ENCODE measurements around the gene RFPL3.
"Not testable (repeated sequence)": the region's sequence is repeated elsewhere in the genome, so short reads cannot be mapped to it uniquely, and the experiment has no call there.

The RFPL3 gene

GRCh38 chr22:32348031-32348611, 9.5 kb upstream of the RFPL3 start:
- no peak overlapping the region for H3K9ac ChIP-seq
- TF ChIP-seq Cebpa-rat (IDR thresholded peaks at IDR 0.05): no peak
- H3K36me3 ChIP-seq: no peaks in the 10 kb centered on the region

DNA sequence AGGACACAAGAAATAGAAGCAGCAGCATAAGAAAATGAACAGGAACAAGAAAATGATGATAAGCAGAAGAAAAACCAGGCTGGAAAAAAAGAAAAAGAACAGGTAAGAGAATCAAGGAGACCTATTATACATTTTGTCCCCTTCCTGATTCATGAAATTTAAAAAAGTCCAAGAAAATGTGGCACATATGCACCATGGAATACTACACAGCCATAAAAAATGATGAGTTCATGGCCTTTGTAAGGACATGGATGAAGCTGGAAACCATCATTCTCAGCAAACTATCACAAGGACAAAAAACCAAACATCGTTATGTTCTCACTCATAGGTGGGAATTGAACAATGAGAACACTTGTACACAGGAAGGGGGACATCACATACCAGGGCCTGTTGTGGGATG, 5.8 kb upstream of the RFPL3 start:
- not testable (repeated sequence) for H3K4me1 ChIP-seq, H3K27ac ChIP-seq, H3K9ac ChIP-seq, H4K20me1 ChIP-seq, H3K27me3 ChIP-seq, H3K36me3 ChIP-seq, H3K4me2 ChIP-seq, H3K4me3 ChIP-seq
- peaks cover 0 to 29% (median 18%) of the 10 kb centered on the region in 11 experiments; a peak in 17 of 22 replicates for H3K9me3 ChIP-seq (replicated peaks in 1 of 11)

More at GRCh38 chr22:32348031-32348611, 9.5 kb upstream of the RFPL3 start:
- Histone ChIP-seq H3K4me3 (no peak overlapping the region), H3K4me1 (no peaks in the 10 kb centered on the region), H3K9me3 (replicated peaks in 1 of 11) (peaks cover 0 to 12% (median 4%) of the 10 kb centered on the region in 11 experiments; a peak in 9 of 22 replicates), H3K4me2 (no peak overlapping the region), H4K20me1 (no peaks in the 10 kb centered on the region), H3K27ac (no peak overlapping the region), H3K27me3 (no peaks in the 10 kb centered on the region)

DNA sequence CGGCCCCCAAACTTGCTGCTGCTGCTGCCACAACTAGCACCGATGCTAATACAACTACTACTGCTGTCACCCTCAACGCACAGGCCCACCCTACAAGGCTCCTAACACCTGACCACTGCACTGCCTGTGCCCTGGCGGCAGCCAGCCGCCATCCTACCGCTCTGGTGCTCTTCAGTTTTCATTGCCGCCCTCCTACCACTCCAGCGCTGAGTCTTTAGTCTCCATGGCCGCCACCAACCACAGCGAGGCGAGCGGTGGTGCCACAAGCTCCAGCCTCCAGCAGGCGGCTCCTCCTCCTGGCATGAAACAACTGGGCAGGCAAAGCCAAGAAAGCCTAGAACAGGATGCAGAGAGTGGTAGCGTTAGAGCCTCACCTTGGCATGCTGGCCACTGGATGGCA, 5.0 kb upstream of the RFPL3 start:
- Histone ChIP-seq H3K4me1 (peaks cover 0 to 5% (median 0%) of the 10 kb centered on the region in 10 experiments; a peak in 1 of 20 replicates), H4K20me1 (no peaks in the 10 kb centered on the region), H3K9me3 (replicated peaks in 1 of 11) (peaks cover 0 to 29% (median 18%) of the 10 kb centered on the region in 11 experiments; a peak in 17 of 22 replicates), H3K9ac (no peak overlapping the region), H3K4me3 (no peak overlapping the region), H3K4me2 (no peak overlapping the region), H3K27me3 (no peaks in the 10 kb centered on the region), H3K27ac (no peak overlapping the region), H3K36me3 (no peaks in the 10 kb centered on the region)
- no peak for TF ChIP-seq Cebpa-rat (IDR thresholded peaks at IDR 0.05)

- no peak overlapping the region for H3K27ac ChIP-seq
- H3K36me3 ChIP-seq: no peaks in the 10 kb centered on the region
- H3K4me1 ChIP-seq: peaks cover 0 to 5% (median 0%) of the 10 kb centered on the region in 10 experiments; a peak in 1 of 20 replicates
- no peak overlapping the region for H3K9ac ChIP-seq
- H3K27me3 ChIP-seq: no peaks in the 10 kb centered on the region
- no peaks in the 10 kb centered on the region for H4K20me1 ChIP-seq
- H3K9me3 ChIP-seq (replicated peaks in 1 of 11): peaks cover 0 to 29% (median 18%) of the 10 kb centered on the region in 11 experiments; a peak in 17 of 22 replicates
- no peak for TF ChIP-seq Cebpa-rat (IDR thresholded peaks at IDR 0.05)
- H3K4me2 ChIP-seq: no peak overlapping the region
- no peak overlapping the region for H3K4me3 ChIP-seq
Measured at GRCh38 chr22:32353292-32353691, 4.4 kb upstream of the RFPL3 start.

GRCh38 chr22:32353840-32354239, 3.8 kb upstream of the RFPL3 start:
- Histone ChIP-seq H3K9me3 (replicated peaks in 1 of 11) (peaks cover 0 to 29% (median 18%) of the 10 kb centered on the region in 11 experiments; a peak in 17 of 22 replicates), H3K27ac (no peak overlapping the region), H4K20me1 (no peaks in the 10 kb centered on the region), H3K4me1 (peaks cover 0 to 5% (median 0%) of the 10 kb centered on the region in 10 experiments; a peak in 1 of 20 replicates), H3K4me2 (no peak overlapping the region), H3K36me3 (no peaks in the 10 kb centered on the region), H3K9ac (no peak overlapping the region), H3K4me3 (no peak overlapping the region), H3K27me3 (no peaks in the 10 kb centered on the region)
- no peak for TF ChIP-seq Cebpa-rat (IDR thresholded peaks at IDR 0.05)

DNA sequence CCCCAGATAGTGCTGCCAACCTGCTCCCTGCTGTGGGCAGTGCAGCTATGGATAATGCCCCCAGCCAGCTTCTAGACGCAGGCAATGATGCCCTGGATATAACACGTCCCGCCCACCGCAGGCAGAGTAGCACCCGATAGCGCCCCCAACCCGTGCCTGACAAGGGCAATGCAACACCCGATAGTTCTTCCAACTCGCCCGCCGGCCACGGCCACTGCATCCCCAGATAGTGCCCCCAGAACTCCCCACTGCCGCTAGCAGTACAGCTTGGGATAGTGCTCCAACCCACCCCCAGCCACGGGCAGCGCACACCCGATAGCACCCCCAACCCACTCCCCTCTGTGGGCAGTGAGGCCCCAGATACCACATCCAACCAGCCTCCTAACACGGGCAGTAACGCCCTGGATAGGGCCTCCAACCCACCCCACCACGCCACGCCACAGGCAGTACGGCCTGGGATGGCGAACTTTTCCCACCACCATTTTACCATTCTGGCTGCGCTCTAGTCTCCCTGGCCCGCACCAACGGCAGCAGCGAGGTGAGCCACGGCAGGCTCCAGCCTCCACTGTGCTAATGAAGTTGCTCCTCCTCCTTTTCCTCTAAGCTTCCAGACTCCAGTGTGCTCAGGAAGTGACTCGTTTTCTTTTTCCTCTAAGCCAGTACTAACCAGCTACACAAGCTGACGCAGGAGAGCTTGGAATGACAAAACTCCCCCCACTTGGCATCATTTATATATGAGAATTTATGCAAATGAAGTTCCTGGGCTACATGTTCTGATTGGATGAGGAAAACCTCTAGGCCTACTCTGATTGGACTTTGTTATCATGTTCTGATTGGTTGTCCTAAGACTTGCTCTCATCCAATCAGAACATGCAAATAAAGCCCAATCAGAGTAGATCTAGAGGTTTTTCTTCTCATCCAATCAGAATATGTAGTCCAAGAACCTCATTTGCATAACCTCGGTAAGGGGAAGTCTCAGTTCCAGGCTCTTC, 3.0 kb upstream of the RFPL3 start:
- Histone ChIP-seq H3K9ac (no peak overlapping the region), H3K27ac (no peak overlapping the region), H4K20me1 (no peaks in the 10 kb centered on the region), H3K36me3 (no peaks in the 10 kb centered on the region), H3K4me3 (no peak overlapping the region), H3K27me3 (no peaks in the 10 kb centered on the region), H3K9me3 (replicated peaks in 1 of 11) (peaks cover 0 to 29% (median 18%) of the 10 kb centered on the region in 11 experiments; a peak in 17 of 22 replicates), H3K4me1 (peaks cover 0 to 5% (median 0%) of the 10 kb centered on the region in 10 experiments; a peak in 1 of 20 replicates), H3K4me2 (no peak overlapping the region)
- no peak for TF ChIP-seq Cebpa-rat (IDR thresholded peaks at IDR 0.05)

- no peak for TF ChIP-seq Cebpa-rat (IDR thresholded peaks at IDR 0.05)
- no peaks in the 10 kb centered on the region for H4K20me1 ChIP-seq
- no peak overlapping the region for H3K4me3 ChIP-seq
- H3K27me3 ChIP-seq: no peaks in the 10 kb centered on the region
- H3K27ac ChIP-seq: no peak overlapping the region
- H3K4me1 ChIP-seq: peaks cover 0 to 5% (median 0%) of the 10 kb centered on the region in 10 experiments; a peak in 1 of 20 replicates
- H3K4me2 ChIP-seq: no peak overlapping the region
- no peaks in the 10 kb centered on the region for H3K36me3 ChIP-seq
- no peak overlapping the region for H3K9ac ChIP-seq
- peaks cover 0 to 29% (median 18%) of the 10 kb centered on the region in 11 experiments; a peak in 17 of 22 replicates for H3K9me3 ChIP-seq (replicated peaks in 1 of 11)
Measured at GRCh38 chr22:32355760-32356159, 1.9 kb upstream of the RFPL3 start.

DNA sequence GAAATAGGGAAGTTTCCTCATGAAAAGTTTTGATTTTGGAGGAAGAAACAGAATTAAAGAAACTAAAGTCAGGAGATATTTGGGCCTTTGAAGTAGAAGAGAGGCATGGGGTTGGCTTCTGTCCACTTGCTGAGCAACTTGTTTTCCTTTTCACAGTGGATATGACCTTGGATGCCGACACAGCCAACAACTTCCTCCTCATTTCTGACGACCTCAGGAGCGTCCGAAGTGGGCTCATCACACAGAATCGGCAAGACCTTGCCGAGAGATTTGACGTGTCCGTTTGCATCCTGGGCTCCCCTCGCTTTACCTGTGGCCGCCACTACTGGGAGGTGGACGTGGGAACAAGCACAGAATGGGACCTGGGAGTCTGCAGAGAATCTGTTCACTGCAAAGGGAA, 2.4 kb downstream of the RFPL3 start:
- H3K36me3 ChIP-seq; H3K4me2 ChIP-seq; H3K9me3 ChIP-seq (replicated peaks in 1 of 11); H3K9ac ChIP-seq; H3K4me3 ChIP-seq; H4K20me1 ChIP-seq; H3K27ac ChIP-seq; H3K27me3 ChIP-seq; H3K4me1 ChIP-seq: not testable (repeated sequence)

GRCh38 chr22:32361257-32361656, 3.6 kb downstream of the RFPL3 start:
- H3K9me3 ChIP-seq (replicated peaks in 1 of 11): no peaks in the 10 kb centered on the region
- no peaks in the 10 kb centered on the region for H4K20me1 ChIP-seq
- no peak overlapping the region for H3K27ac ChIP-seq
- H3K9ac ChIP-seq: no peak overlapping the region
- no peak overlapping the region for H3K4me2 ChIP-seq
- H3K4me3 ChIP-seq: no peak overlapping the region
- no peak for TF ChIP-seq Cebpa-rat (IDR thresholded peaks at IDR 0.05)
- H3K36me3 ChIP-seq: no peaks in the 10 kb centered on the region
- H3K27me3 ChIP-seq: no peaks in the 10 kb centered on the region
- peaks cover 0 to 5% (median 0%) of the 10 kb centered on the region in 10 experiments; a peak in 4 of 20 replicates for H3K4me1 ChIP-seq

Data from BLaER1 treated with 17β-estradiol and CSF1 and Interleukin-3, amounts not matched to agents 10 nM and 100 nM (cell line).